Right lobe of liver (tissue), 4 donors: Measurements from ENCODE around the gene DLST.

Experiments
- CTCF ChIP-seq, 4 donors: fragments of 200-600 bp in 3 of 4; fragments of 450-650 bp in 1 of 4; IDR thresholded peaks; one replicate each; pipeline versions ENCODE4 v1.5.1 to v1.8.0; 2016 to 2022; ENCODE audit warnings: antibody characterized with exemption in 4 of 4, mild to moderate bottlenecking in 2 of 4
- POLR2A ChIP-seq: fragments of 450-650 bp; IDR thresholded peaks from one replicate; pipeline ENCODE4 v1.6.1; 2017; ENCODE audit warnings: antibody characterized with exemption, mild to moderate bottlenecking
- donor health status: DM: no; HTN: no; CAD: no.
- donor health status: DM: no; HTN: no; CAD: no.
- donor health status: DM: no; HTN: yes; CAD: no.

- TF ChIP-seq CTCF (IDR thresholded peaks at IDR 0.05) (no peak), POLR2A (no peak)
Observed at GRCh38 chr14:74875941-74876913, 5.5 kb upstream of the DLST start, which contains the start of gene PROX2.
